Measurements from ENCODE around the gene ZNF343.

DNA sequence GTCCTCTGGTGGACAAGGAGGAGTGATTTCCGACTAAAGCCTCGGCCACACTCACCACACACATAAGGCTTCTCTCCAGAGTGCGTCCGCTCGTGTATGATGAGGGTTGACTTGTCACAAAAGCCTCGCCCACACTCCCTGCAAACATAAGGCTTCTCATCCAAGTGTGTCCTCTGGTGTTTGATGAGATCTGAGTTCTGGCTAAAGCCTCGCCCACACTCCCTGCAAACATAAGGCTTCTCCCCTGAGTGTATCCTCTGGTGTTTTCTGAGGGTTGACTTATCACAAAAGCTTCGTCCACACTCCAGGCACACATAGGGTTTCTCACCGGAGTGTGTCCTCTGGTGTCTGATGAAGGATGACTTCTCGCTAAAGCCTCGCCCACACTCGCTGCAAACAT is 25.2 kb downstream of the ZNF343 start:
- no peak for TF ChIP-seq CTCF (conservative IDR thresholded peaks at IDR 0.05; ENCODE audit: low read depth in 2 of 2)
- TF ChIP-seq POLR2AphosphoS5 (IDR thresholded peaks at IDR 0.05; ENCODE audit: low read depth): no peak
- TF ChIP-seq REST (IDR thresholded peaks at IDR 0.05; ENCODE audit: unreplicated experiment): no peak
